GM21515 (cell line): ENCODE measurements around the gene GALNT9.

Experiments used
- ATAC-seq: cut with Tn5 transposase; IDR thresholded peaks from one replicate; pipeline ENCODE4 v1.9.1; 2021; ENCODE audit not compliant: unreplicated experiment

Gene GALNT9

DNA sequence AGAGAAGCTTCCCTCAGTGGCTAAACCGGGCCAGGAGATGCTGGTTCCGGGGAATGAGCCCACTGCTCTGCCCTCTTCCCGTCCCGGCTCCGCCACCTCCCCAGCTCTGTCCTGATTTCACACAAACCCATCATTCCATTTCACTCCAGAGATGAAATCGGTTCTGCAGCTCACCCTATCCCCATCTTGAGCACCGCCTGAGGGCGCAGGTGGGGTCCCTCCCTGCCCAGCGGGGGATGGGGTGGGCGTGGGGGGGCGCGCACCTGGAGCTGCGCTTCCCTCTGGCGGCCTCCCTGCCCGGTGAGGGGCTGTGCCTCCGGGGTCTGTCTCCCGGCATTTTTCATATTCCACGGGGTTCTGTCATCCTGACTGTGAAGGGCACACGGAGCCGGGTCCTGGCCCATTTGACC is 140.5 kb downstream of the GALNT9 start:
- ATAC-seq: no peak

DNA sequence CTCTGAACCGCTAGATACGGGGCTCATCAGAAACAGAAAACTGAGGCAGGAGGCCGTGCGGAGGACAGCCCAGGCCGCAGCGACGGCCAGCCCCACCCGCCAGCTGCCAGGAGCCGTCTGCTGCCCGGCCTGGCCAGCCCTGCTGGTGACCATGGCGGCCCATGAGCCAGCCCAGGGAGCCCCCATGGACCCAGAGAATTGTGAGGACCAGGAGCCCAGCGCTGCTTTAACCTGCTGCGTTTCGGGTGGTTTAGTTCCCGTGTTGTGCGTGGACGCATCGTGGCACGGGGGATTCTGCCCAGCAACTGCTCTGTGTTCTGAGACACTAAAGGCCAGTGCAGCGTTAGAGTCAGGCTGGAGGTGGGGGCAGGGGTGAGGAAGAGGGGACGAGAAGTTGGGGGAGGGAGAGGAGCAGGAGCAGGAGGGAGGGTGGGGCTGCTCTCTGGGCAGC is 140.9 kb downstream of the GALNT9 start:
- ATAC-seq: no peak

DNA sequence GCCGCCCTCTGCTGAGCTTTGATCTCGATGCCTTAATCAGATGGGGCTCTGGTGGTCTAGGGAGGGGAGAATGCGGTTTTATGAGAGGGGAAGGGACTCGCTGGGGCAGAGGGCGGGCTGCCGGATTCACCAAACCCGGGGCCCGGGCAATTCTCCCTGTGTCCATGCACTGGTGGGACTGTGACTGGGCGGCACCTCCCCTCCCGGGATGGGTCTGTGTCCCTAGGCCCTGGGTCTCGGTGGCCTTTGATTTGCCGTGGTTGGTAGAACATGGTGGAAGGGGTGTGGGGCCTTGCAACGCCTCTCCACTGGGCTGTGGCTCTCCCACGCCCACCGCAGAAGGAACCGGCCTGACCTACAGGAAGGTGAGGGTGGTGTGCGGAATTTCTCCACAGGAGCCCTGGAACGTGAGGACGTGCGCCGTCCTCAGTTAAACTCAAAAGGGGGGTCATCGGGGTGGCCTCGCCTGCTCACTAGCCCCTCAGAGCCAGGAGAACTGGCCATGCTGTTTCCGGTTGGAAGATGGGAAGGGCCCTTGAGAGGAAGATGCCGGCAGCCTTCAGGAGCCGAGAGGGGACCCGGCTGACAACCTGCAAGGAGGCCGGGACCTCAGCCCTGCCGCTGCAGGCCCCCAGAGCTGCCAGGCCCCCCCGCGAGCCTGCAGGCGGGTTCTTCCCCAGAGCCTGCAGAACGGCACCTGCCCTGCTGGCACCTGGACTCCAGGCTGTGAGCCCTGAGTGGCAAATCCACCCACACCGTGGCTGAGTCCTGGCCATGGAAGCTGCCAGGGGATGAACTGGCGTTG is 141.5 kb downstream of the GALNT9 start:
- no peak for ATAC-seq

DNA sequence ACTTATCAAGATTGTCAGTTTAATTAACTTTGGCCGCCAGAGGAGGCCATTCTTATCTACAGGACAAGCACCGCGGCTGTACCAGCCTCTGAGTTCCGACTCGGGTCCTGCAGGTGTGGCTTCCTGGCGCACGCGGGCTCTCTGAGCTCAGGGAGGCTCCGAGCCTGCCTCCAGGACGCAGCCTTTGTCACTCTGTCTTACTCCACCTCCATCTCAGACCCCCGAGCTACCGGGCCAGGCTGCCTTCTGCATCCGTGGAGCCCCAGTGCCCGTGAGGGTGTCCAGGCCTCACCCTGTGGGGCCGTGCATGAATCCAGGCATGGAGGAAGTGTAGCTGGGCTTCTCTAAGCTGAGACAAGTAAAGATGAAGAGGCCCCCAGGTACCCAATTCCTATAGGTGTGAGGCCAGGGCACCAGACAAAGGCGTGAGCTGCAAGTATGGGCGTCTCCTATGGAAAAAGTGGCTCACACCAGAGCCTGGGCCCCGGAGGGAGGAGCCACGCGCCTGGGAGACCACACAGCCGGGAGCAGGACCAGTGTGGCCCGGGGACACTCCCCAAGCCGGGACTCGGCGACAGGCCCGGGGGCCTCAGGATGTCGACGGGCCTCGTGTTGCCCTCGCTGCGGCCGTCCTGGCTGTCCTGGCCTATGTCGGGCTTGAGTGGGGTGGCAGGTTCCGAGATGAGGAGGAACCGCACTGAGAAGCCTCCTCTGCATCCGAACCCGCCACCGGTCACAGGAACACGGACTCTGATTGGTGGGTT is 142.3 kb downstream of the GALNT9 start:
- ATAC-seq: no peak

DNA sequence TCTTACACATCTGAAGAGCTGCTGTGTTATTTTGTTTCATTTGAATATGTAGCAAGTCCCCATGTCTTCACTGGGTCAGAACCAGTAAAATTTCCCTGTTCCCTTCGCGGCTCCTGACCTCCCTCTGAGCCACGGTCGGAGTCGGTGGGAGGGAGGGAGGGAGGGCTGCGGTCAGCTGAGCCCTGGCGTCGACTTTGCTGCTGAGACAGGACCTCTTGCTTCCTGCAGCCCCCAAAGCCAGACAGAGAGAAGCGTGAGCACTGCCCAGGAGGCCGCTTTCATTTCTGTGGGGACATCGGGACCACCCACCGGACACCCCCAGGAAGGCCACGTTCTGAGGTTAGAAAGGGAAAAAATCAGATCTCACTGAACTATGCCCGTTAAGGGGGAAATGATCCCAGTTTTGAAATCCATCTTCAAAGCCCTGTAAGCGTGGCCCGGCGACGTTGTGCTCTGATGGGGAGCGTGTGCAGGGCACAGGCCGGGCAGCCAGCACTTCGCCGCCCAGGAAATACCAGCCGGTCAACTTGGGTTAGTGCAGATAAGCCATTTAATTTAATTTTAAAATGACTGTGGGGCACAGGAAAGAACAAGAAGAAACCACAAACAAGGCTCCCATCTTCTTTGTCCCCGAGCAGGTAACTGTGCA is 143.1 kb downstream of the GALNT9 start:
- no peak for ATAC-seq

DNA sequence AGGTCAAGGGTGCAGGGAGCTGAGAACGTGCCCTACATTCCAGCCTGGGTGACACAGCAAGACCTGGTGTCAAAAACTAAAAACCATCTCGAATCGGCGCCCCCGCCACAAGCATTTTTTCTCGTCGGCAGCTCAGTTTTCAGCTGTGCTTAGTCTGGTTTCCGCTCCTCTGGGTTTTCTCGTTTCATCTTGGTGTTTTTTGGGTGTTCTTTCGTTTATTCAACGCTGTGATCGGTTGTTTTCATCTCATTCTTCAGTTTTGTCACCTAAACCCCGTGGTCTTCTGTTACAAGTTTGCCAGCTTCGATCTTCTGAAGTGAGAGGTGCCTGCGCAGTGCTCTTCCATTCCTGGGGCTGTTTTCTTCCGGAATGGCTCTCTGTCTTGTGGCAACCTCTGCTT is 143.7 kb downstream of the GALNT9 start:
- ATAC-seq: no peak

DNA sequence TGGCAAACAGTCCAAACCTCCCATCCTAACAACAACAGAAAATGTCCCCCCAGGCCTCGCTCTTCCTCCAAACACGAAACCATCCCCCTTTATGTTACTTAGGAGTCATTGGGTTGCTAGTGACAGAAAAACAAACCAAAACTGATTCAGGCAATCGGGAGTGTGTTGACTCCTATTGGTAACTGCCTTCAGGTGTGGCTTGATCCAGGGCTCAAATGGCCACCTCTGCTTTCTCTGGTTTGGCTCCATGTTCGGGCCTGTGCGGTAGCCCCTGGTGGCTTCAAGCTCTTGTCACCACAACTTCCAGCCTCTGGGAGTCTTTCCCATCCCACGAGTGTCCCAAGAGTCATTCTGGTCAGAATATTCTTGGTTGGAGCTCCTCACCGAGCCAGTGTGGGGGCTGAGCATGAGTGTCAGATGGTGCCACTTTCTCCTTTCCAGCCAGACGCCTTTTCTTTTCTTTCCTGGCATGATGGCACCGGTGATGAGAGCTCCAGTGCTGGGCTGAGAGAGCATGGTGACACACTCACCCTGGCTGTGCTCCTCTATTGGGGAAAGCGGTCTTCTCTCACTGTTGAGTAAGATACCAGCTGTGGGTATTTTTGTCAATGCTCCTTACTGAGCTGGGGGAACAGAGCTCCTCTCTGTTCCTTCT is 146.6 kb downstream of the GALNT9 start:
- no peak for ATAC-seq

DNA sequence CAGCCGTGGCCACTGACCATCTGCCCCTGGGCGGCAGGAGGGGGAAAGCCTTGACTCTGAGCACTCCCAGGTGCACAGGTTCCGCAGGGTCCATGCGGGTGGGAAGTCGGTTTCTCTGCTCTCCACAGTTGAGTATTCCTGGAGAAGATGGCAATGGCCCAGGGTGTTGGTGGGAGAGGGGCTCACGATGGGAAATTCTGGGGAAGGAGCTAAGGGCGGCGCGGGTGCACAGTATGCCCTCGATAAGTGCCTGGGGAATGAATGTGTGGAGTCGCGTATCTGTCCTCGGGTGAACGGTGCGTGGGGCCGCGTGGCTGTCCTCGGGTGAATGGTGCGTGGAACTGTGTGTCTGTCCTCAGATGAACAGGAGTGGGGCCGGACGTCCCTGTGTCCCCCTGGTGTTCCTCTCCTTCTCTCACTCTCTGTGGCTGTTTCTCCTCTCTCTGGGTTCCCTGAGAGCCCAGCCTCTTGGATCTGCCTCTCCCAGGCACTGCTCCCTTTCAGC is 147.1 kb downstream of the GALNT9 start:
- no peak for ATAC-seq

DNA sequence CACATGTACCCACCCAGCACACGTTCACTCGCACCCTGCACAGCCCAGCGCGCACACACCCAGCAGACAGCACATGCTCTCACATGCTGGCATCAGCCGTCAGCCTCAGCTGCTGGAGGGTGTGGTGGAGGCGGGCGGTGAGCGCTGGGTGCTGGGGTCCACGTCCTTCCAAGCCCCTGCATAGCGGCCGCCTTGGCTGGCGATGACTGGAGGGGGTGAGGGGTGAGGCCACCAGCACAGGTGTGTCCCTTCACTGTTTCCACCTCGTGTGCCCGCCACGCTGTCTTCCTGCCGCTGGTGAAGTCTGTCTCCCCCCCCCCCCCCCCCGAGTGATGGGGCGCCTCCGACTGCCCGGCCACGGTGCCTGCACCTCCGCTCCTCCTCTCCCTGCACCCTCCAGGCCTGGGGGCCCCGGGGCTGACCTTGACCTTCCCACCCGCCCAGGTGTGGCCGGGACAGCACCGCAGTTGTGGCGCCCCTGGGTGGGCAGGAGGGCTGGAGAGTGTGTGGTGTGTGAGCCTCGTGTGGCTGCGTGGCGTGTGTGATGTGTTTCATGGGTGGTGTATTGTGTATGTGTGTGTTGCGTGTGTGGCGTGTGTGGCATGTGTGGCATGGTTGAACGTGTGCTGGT is 147.7 kb downstream of the GALNT9 start:
- ATAC-seq: no peak

DNA sequence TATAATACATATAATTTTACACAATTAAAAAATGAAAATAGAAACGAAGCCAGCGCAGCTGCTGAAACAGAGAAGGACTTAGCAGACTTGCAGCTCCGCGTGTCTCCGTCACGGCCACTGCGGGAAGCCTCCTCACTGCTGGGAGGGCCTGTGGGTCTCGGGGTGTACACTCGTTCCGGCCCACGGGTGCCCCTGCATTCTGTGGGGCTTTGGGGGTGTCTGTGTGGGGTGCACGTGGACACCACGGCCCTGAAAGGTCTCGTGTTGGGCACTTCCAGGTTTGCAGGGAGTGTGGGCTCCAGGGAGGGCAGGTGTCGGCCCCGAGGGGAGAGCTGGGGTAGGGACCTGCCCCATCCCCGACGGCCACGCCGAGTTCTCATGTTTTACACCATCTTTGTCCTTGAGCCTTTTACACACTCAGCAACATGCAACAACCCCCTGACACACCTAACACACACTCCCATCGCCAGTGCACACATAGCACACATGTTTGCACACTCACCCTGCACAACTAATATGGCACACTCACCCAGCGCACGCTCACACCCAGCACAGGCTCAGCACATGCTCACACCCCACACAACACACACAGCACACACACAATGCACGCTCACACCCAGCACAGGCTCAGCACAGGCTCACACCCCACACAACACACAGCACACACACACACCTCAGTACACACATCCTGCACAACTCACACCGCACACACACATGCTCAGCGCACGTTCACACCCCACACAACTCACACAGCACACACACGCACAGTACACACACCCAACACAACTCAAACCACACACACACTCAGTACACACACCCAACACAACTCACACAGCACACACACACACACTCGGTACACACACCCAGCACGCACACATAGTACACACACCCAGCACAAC is 148.5 kb downstream of the GALNT9 start:
- no peak for ATAC-seq

DNA sequence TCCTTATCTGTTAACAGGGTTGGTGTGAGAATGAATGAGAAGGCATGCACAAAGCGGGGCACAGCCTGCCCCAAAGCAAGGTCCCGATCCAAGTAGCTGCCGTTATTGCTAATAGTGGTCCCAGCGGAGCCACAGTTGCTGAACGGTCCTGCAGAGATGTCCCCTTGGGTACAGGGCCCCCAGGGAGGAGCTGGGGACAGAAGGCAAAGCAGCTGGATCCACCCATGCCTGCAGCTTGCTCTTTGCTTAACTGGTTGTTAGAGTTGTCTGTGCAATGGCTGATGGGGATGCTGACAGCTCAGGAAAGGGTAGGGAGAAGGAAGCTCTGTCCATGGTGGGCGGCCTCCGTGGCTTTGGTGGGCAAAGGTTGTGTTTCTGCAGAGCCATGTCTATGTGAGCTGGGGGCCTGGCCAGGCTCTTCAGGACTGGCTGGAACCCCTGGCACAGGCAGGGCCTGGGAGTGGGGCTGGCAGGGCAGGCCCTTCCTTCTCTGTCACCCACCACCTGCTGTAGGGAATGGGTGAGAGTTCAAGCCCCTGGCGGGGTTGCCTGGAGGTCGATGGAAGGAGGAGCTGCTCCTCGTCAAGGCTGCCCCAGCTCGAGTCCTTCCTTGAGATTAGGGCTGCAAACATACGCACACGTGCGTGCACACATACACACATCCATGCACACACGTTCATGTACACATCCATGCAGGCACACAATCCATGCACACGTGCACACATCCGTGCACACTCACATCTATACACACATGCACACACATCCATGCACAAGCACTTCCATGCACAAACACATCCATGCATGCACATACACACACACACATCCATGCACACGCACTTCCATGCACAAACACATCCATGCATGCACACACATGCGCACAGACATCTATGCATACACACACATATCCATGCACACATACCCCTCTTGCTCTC is 149.7 kb downstream of the GALNT9 start:
- no peak for ATAC-seq

DNA sequence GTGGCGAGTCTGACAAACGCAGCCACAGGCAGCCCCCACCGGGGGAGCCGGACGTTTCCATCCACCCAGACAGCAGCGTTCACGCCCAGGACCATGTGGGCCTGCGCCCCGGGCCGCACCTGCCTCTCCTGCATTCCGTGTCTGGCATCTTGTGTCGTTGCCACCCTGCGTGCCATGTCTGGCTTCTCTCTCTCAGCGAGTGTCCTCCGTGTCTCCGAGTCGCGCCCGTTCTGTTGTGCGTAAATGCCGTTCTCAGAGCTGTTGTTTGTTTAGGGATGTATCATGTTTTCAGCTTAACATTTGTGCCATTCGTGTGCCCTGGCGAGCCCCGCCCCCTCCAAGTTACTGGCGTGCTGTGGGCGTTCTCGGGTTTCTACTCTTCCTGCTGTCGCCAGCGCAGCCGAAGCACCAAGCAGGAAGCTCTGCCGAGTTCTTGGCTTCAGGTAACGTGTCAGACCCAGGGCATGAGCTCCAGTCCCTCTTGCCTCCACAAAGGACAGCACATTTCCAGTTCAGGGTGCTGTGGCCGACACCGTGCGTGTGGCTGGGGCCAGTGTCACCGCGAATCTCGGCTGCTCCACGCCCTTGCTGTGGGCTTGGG is 150.5 kb downstream of the GALNT9 start:
- ATAC-seq: no peak

DNA sequence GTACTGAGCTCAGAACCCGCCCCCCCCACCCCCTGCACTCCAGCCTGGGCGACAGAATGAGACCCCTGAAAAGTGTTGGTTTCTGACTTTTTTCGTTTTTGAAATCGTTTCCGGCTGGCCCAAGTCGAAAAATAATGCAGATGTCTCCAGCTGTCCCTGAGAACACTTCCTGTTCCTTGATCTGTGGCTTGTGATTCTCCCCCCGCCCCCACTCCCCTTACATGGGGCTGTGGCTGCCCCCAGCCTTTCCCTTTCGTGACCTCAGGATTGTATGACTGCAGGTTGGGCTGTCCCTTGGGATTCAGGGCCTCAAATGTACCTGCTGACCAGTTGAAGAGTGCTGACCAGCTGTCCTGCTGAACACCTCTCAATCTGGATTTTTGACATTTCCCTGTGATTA is 151.1 kb downstream of the GALNT9 start:
- no peak for ATAC-seq

DNA sequence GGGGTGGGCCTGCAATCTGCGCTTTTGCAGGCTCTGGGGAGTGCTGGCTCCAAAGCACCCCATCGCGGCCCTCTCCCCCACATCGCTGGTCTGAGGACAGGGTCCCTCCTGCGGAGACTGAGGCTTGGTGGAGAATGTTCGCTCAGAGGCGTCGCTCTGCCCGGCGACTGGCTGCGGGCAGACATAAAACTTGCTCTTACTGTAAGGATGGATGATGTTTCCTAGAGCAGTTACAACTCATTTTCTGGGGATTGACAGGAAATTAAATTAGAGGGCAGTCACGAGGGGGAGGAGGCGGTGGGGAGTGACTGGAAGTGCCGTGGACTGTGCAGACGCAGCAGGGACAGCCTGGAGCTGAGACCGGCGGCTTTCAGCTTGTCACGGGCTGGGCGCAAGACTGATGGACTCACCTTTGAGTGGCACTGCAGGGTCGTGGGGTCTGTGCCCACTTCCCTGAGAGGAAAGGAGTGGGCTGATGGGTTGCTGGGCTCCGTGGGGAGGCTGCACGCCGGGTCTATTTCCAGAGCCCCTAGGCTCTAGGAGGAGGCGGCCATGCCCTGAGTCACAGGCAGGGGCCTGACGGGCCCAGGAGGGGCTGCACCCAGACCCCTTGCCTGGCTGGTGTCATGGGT is 152.4 kb downstream of the GALNT9 start:
- no peak for ATAC-seq

DNA sequence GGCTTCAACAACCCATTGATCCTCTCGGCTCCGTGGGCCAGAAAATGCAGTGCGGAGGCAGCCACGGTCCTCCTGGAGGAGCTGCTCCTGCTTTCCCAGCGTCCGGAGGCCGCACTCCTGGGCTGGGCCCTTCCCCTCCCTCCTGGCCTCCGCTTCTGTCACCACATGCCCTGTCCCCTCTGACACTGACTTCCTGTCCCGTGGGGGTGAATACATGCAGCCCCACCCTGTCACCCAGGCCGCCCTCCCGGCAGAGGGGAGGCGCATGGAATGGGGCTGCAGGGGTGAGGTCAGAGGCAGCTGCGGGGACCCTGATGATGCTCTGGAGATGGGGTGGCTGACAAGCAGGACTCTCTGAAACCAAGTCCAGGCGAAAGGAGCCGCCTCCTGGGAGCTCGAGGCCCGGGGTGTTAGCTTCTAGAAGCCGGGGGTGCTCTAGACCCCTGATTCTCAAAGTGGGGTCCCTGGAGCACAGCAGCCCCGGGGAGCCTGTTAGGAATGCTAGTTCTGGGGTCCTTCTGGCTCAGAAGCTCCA is 152.9 kb downstream of the GALNT9 start:
- ATAC-seq: no peak

DNA sequence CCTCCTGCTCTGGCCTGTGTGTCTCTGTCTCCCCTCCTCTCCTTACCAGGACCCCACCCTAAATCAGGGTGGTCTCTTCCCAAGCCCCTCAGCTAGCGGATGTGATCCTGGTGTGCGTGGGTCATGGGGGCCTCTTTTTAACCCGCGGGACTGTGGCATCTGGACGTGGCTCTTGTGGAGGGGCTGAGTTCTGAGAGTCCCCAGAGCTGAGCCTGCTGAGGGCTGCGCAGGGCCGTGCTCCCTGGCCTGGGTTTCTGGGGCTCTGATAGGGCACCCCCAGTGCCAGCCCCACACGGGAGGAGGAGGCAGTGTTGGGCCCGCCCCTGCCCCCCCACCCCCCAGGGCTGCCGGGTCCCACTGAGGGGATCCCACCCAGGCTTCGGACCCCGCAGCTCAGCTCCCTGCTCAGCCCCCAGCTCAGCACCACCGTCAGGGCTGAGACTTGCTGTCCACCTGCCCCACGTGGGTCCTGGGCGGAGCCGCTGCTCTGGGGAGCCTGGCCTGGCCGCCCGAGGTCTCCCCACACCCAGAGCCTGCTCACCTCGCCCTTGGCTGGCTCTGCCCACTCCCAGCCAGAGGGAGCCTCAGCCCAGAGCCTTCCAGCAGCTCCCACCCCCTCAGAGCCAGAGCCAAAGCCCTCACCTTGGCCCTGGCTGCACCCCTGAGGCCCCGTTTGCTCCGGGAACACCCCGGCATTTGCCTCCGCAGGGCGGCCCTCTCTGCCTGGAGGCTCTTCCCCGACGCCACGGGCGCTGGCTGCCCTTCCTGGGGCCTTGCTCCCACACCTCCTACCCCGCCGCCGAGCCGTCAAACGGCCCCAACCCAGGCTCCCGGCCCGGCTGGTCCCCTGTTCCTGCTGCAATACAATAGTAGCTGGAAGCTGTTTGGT is 153.6 kb downstream of the GALNT9 start:
- ATAC-seq: no peak
